ENCODE measurements around the gene RGS3. TPM values are rescaled to one million over a fixed set of nuclear protein-coding genes. Genes with fewer than 3 reads are reported as not detected.

Gene RGS3
- total RNA-seq, 4 donors from 2014 or later = 16.2 to 75.6 (median 54.9) TPM

- Histone ChIP-seq H3K4me1 (no peaks in the 10 kb centered on the region), H3K36me3 (no peaks in the 10 kb centered on the region), H3K9me3 (no peaks in the 10 kb centered on the region), H3K27ac (no peak overlapping the region), H3K27me3 (no peaks in the 10 kb centered on the region), H3K4me3 (no peak overlapping the region)
- DNase-seq = no peak
- intact Hi-C loops (cut with DNase I; ENCODE audit: low total_unique reads) = no loop called here
- TF ChIP-seq CTCF (IDR thresholded peaks at IDR 0.05) (no peak), POLR2A (IDR thresholded peaks at IDR 0.05) (no peak)
These were observed 176.9 kb downstream of the RGS3 start for GRCh38 chr9:113640418-113640817.

GRCh38 chr9:113641100-113641885, 177.8 kb downstream of the RGS3 start:
- no peaks in the 10 kb centered on the region for H3K36me3 ChIP-seq
- no peaks in the 10 kb centered on the region for H3K4me1 ChIP-seq
- H3K27me3 ChIP-seq = no peaks in the 10 kb centered on the region
- H3K4me3 ChIP-seq = no peak overlapping the region
- no peak for TF ChIP-seq CTCF (IDR thresholded peaks at IDR 0.05)
- no peaks in the 10 kb centered on the region for H3K9me3 ChIP-seq
- H3K27ac ChIP-seq = no peak overlapping the region
- DNase-seq = no peak
- intact Hi-C loops (cut with DNase I; ENCODE audit: low total_unique reads) = no loop called here

- H3K9me3 ChIP-seq = no peaks in the 10 kb centered on the region
- DNase-seq = no peak
- H3K36me3 ChIP-seq = no peaks in the 10 kb centered on the region
- H3K27ac ChIP-seq = no peak overlapping the region
- no peak for TF ChIP-seq POLR2A (IDR thresholded peaks at IDR 0.05)
- TF ChIP-seq CTCF (IDR thresholded peaks at IDR 0.05) = no peak
- no peak overlapping the region for H3K4me3 ChIP-seq
- H3K4me1 ChIP-seq = no peaks in the 10 kb centered on the region
- intact Hi-C loops (cut with DNase I; ENCODE audit: low total_unique reads) = no loop called here
- no peaks in the 10 kb centered on the region for H3K27me3 ChIP-seq
These were observed 180.8 kb downstream of the RGS3 start for GRCh38 chr9:113644321-113644720.

GRCh38 chr9:113645227-113645977, 181.9 kb downstream of the RGS3 start:
- intact Hi-C loops (cut with DNase I; ENCODE audit: low total_unique reads) = no loop called here
- Histone ChIP-seq H3K27me3 (no peaks in the 10 kb centered on the region), H3K4me3 (no peak overlapping the region), H3K9me3 (no peaks in the 10 kb centered on the region), H3K4me1 (no peaks in the 10 kb centered on the region), H3K27ac (no peak overlapping the region), H3K36me3 (no peaks in the 10 kb centered on the region)
- TF ChIP-seq CTCF (IDR thresholded peaks at IDR 0.05) = no peak
- no peak for TF ChIP-seq POLR2A (IDR thresholded peaks at IDR 0.05)
- DNase-seq = no peak

- Histone ChIP-seq H3K4me1 (no peaks in the 10 kb centered on the region), H3K9me3 (no peaks in the 10 kb centered on the region), H3K4me3 (no peak overlapping the region), H3K27ac (no peak overlapping the region), H3K36me3 (no peaks in the 10 kb centered on the region), H3K27me3 (no peaks in the 10 kb centered on the region)
- TF ChIP-seq CTCF (IDR thresholded peaks at IDR 0.05) (no peak), POLR2A (IDR thresholded peaks at IDR 0.05) (no peak)
- no peak for DNase-seq
- intact Hi-C loops (cut with DNase I; ENCODE audit: low total_unique reads) = no loop called here
These were observed 182.4 kb downstream of the RGS3 start for GRCh38 chr9:113645978-113646253.
